ENCODE results near the gene CRELD1.

- TF ChIP-seq GATA2 (IDR thresholded peaks at IDR 0.05; ENCODE audit: low read depth, low read length) (no peak), GATA3 (IDR thresholded peaks at IDR 0.05; ENCODE audit: low read depth, low read length) (no peak)
Measured at GRCh38 chr3:9889405-9889804, 44.2 kb upstream of the CRELD1 start.
